Measurements from ENCODE around the gene SCO2.
A peak's percentile ranks its signal among the peaks of the same experiment; 100 is the strongest.
"Not testable (repeated sequence)": the region's sequence is repeated elsewhere in the genome, so short reads cannot be mapped to it uniquely, and the experiment has no call there.

SCO2 gene

GRCh38 chr22:50550395-50550794 is 25.0 kb upstream of the SCO2 start:
- no peak for DNase-seq (ENCODE audit: low read depth in 2 of 2)

- DNase-seq (ENCODE audit: low read depth in 2 of 2): no peak
Observed at GRCh38 chr22:50548921-50549790, 23.8 kb upstream of the SCO2 start.

GRCh38 chr22:50548040-50548920 is 22.9 kb upstream of the SCO2 start:
- no peak for DNase-seq (ENCODE audit: low read depth in 2 of 2)

- DNase-seq (ENCODE audit: low read depth in 2 of 2): no peak
Observed at GRCh38 chr22:50547263-50547985, 22.0 kb upstream of the SCO2 start.

GRCh38 chr22:50546326-50547262 is 21.2 kb upstream of the SCO2 start:
- no peak for DNase-seq (ENCODE audit: low read depth in 2 of 2)

DNA sequence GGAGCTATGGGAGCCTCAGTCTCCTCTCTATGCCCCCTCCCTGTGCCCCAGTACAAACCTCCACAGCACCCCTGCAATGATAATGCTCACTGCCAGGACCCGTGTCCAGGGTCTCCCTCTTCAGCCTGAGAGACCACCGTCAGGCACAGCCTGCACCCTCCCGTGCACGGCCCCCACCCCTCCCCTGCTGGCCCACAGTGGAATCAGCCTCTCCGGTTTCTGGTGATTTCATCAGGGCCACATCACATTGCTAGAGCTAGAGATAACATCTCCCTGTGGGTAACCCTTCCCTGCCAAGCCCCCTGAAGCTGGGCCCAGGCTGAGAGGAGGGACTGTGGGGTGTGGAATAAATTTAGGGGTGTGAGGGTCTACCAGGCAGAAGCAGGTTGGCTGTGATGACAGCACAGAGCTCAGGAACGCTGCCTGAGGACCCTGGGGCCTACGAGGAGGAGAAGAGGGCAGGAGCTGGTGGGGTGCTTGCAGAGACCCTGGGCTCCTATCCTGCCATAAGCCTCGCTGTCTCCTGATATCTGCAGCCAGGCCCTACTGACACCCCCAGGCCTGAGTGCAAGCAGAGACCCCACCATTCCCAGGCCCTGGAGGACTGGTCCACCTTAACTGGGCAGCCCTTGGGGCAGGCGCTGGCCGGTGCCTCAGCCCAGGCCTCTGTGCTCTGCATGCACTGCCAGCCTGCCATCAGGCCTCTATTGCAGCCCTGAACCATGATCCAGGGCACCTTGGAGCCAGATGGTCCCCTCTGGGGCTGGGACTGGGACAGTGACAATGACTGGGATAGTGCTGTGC is 20.3 kb upstream of the SCO2 start, which contains the start of gene KLHDC7B:
TSS of gene KLHDC7B (plus strand) at position 378 of the 804 bp plus-strand sequence. CDS start at position 723, 345 bp downstream.
- DNase-seq (ENCODE audit: low read depth in 2 of 2): no peak

DNA sequence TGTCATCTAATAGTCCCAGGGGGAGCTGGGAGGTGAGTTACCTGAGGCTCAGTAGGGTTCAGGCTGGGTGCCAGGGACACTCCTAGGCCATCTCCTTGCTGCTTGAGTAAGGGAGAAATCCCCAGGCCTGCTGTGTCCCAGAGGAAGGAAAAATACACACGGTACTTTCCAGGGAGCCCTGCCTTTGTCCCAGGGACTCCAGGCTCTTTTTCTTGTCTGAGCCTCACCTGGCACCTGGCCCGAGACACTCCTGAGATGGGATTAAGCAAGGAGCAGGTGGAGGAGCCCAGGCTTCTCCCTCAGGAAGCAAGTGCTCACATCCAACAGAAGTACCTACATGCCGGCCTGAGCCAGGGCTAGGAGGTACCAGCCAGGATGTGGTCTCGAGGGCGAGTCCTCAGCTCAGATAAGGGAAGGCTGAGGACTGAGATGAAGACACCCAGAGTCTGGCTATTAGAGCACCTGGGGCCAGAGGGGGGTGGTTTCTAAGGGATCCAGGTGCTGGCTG is 19.4 kb upstream of the SCO2 start:
- no peak for DNase-seq (ENCODE audit: low read depth in 2 of 2)

DNA sequence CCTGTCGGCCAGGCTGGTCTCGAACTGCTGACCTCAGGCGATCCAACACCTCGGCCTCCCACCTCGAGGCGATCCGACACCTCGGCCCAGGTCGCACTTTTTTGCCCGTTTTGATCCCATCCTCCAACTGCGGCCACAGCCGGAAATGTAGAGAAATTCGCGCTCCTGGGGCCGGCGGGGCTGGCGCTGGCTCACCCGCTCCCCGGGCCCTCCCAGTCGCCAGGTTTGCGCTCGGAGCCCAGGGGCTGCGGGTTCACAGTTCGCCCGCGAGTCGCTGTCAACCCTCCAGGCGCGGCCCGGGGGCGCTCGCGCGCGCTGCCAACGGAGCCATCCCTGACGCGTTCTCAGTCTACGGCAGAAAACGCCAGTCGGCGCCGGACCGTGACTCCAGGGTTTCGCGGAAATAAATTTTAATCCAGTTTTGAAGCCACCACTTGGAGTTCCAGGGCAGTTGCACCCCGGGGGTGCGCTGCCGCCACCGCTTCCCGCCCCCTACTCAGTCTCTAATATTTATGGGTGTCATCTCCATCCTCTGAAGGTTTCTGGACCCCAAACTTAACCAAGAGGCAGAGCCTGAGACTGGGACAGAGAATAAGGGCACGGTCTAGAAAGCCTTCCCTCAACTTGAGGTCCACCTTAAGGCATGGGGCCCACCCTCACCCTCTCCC is 18.8 kb upstream of the SCO2 start:
- peak; percentile 60 to 63 for DNase-seq (ENCODE audit: low read depth in 2 of 2)

- DNase-seq (ENCODE audit: low read depth in 2 of 2): no peak
Observed at GRCh38 chr22:50542416-50542927, 17.1 kb upstream of the SCO2 start.

GRCh38 chr22:50541667-50542026 is 16.2 kb upstream of the SCO2 start:
- not testable (repeated sequence) for DNase-seq (ENCODE audit: low read depth in 2 of 2)

GRCh38 chr22:50540381-50540780 is 15.0 kb upstream of the SCO2 start:
- DNase-seq (ENCODE audit: low read depth in 2 of 2): no peak

- DNase-seq (ENCODE audit: low read depth in 2 of 2): no peak
Observed at GRCh38 chr22:50537765-50538164, 12.4 kb upstream of the SCO2 start.

GRCh38 chr22:50536226-50536625 is 10.8 kb upstream of the SCO2 start:
- DNase-seq (ENCODE audit: low read depth in 2 of 2): no peak

DNA sequence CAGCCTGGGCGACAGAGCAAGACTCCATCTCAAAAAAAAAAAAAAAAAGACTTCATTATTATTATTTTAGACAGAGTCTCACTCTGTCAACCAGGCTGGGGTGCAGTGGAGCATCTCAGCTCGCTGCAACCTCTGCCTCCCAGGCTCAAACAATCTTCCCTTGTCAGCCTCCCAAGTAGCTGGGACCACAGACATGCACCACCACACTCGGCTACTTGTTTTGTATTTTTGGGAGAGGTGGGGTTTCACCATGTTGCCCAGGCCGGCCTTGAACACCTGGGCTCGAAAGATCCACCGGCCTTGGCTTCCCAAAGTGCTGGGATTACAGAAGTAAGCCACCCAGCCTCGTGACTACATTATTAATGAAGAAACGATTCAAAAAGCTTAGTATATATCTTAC is 9.7 kb upstream of the SCO2 start:
- no peak for DNase-seq (ENCODE audit: low read depth in 2 of 2)

DNA sequence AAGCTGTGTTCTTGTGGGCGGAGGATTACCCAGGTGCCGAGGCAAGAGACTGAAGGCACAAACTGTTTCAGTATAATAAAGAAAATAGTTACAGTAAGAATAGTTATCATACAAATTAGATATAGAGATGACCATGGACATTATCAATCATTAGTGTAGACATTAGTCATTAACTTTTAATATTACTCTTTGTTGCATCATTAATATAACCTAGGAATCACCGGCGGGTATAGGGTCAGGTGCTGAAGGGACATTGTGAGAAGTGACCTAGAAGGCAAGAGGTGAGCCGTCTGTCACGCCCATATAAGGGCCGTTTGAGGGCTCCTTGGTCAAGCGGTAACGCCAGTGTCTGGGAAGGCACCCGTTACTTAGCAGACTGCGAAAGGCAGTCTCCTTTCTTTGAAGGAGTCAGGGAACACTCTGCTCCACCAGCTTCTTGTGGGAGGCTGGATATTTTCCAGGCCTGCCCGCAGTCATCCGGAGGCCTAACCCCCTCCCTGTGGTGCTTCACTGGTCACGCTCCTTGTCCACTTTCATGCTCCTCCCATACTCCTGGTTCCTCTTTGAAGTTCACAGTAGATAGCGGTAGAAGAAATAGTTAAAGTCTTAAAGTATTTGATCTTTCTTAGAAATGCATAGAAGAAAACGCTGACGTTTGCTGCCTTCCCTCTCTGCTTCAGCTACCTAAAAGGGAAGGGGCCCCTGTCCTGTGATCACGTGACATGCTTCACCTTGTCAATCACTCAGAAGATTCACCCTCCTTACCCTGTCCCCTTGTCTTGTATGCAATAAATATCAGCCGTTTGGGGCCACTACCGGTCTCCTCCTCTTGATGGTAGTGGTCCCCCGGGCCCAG is 8.7 kb upstream of the SCO2 start:
- DNase-seq (ENCODE audit: low read depth in 2 of 2): not testable (repeated sequence)

DNA sequence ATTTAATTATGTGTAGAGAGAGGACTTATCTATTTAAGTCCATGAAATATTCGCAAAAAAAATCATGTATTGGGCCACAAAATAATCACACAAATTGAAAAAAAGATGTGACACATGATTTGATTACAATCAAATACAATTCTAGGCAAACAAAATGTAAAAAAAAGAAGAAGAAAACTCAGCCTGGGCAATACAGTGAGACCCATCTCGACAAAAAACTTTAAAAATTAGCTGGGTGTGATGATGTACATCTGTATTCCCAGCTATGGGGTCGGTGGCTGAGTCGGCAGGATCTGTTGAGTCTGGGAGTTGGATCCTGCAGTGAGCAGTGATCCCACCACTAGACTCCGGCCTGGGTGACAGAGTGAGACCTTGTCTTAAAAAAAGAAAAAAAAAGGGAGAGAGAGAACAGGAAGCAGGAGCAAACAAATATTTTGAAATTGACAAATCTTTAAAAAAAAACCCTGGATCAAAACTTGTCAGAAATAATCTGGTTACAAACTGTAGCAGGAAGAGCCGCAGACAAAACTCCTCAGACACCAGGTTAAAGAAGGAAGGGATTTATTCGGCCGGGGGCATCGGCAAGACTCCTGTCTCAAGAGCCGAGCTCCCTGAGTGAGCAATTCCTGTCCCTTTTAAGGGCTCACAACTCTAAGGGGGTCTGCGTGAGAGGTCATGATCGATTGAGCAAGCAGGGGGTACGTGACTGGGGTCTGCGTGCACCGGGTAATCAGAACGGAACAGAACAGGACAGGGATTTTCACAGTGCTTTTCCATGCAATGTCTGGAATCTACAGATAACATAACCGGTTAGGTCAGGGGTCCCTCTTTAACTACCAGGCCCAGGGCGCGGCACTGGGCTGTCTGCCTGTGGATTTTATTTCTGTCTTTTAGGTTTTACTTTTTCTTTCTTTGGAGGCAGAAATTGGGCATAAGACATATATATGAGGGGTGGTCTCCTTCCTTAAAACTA is 7.7 kb upstream of the SCO2 start:
- DNase-seq (ENCODE audit: low read depth in 2 of 2): no peak

All from stimulated activated CD4-positive, alpha-beta T cell treated with anti-CD3 and anti-CD28 coated beads, Interleukin-1b, Interleukin-23, amount 100 ng/mL, for 1 hour (primary cell).